GM03348 (cell line): ENCODE data around the gene ASPHD2.
"Not testable (repeated sequence)": the region's sequence is repeated elsewhere in the genome, so short reads cannot be mapped to it uniquely, and the experiment has no call there.

Experiments
- DNase-seq: peaks from one replicate; pipeline ENCODE4 v3.0.0; 2012; ENCODE audit warnings: low spot score

The ASPHD2 gene

GRCh38 chr22:26416670-26417276 lies 12.3 kb upstream of the ASPHD2 start:
- peak; percentile 93 for DNase-seq

DNA sequence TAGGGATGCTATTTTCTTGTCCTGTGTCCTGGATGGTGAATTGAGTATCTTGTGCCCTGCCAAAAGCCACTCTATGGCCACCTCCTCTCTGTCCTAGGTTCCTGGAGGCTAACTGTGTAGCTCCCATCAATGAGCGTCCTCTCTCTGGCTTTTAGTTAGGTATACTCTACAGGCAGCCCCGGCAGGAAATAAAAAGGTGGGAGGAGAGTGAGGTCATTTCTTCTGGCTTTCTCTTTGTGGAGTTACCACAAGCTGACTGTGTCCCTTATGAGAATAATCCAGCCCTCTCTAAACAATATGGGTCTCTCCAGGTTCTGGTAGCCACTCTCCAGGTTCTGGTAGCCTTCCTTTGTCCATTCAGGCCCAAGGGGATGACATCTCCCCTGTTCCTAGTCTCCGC lies 11.7 kb upstream of the ASPHD2 start:
- DNase-seq = no peak

GRCh38 chr22:26418620-26419019 lies 10.4 kb upstream of the ASPHD2 start:
- DNase-seq = no peak

GRCh38 chr22:26426924-26427323 lies 2.1 kb upstream of the ASPHD2 start:
- no peak for DNase-seq

- DNase-seq = peak; percentile 42
Observed at GRCh38 chr22:26429458-26430286, 612 bp downstream of the ASPHD2 start.

- no peak for DNase-seq
Observed at GRCh38 chr22:26430600-26430999, 1.5 kb downstream of the ASPHD2 start.

GRCh38 chr22:26431261-26431995 lies 2.4 kb downstream of the ASPHD2 start:
- no peak for DNase-seq

DNA sequence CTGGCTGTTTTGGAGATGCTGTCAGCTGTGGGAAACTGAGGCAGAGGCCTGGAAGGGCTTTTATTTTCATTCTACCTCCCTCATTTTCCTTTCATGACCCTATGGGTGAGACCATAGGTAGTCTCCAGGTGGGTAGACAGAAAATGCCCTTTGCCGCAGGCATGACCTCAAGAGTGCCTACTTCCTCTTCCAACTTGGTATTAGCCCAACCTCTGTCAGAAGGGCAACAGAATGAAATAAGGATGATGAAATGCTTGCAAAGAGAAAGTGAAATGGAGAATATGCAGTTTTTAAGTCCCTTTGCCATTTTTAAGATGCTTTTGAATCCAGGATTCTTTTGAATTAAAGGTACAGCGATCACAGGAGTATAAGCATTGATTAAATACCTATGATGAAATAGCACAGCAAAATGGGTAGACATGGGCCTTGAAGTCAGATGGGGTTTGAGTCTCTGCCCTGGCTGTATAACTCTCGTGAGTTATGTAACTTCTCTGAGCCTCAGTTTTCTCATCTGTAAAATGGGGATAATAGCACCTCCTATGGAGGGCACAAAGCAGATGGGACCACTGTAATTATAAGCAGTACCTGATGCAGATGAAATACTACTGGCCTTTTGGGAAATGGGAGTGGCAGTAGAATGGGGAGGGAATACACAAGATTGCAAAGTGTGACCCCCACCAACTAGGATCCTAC lies 3.7 kb downstream of the ASPHD2 start:
- DNase-seq = no peak

DNA sequence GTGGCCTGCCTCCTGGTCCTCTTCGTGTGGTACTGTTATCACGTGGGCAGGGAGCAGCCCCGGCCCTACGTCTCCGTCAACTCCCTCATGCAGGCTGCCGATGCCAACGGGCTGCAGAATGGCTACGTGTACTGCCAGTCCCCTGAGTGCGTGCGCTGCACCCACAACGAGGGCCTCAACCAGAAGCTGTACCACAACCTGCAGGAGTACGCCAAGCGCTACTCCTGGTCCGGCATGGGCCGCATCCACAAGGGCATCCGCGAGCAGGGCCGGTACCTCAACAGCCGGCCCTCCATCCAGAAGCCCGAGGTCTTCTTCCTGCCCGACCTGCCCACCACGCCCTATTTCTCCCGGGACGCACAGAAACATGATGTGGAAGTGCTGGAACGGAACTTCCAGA lies 4.7 kb downstream of the ASPHD2 start:
- DNase-seq = no peak

DNA sequence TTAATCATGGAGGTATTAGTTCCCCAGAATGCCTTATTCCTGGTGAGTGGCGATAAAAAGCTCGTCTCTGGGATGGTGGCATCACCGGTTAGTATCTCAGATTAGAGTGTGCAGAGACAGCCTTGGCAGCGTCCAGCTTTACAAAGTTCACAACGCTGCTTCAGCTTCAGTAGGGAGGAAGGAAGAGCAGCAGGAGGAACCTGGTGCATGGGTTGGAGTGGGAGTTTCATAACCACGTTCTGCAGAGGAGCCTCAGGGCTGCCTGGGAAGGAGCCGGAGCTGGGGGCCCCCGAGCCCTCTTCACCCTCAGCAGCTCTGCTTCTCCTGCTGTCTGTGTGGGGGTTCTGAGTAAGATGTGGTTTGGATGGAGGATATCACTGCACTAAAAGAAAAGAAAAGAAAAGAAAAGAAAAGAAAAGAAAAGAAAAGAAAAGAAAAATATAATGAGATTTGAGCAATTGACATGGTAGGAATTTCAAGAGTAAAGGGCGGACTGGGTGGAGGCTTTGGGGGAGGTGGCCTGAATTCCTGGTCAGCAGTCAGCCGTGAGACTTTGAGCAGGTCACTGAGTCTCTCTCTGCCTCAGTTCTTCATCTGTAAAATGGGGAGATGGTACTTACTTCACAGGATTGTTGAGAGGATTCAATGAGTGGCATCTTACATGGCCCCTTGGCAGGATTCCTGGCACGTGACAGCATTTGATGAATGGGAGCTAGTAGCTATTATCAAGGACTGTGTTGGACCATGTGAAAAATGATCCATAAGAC lies 6.5 kb downstream of the ASPHD2 start:
- no peak for DNase-seq

DNA sequence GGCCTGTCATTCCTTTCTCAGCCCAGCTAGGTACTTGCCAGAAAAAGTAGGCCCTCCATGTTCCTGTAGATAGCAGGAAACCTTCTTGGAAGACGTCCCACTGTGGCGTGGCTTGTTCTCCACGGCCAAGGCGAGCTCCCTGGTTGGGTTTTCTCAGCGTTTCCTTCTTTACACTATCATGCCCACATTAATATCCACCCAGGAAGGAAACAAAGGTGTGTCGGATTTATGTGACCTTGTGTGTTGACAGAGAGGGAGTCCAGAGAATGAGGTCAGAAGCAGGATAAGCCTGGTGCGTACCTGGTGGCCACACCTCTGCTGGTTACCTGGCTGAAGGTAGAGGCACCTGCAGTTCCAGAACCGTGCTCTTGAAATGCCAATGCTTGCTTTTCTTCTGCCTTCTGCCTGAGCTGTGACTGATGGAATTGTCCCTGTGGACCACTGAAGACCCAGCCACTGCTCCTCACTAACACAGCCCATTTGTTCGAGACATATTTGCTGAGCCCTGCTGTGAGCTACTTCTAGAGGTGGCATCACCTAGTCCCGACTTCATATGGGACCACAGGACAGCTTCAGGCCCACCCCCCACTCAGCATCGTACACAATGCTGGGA lies 7.9 kb downstream of the ASPHD2 start:
- DNase-seq = no peak

GRCh38 chr22:26437694-26438392 lies 8.8 kb downstream of the ASPHD2 start:
- DNase-seq = no peak

GRCh38 chr22:26438776-26439175 lies 9.7 kb downstream of the ASPHD2 start:
- DNase-seq = not testable (repeated sequence)

- DNase-seq = no peak
Observed at GRCh38 chr22:26439559-26439958, 10.5 kb downstream of the ASPHD2 start.

- no peak for DNase-seq
Observed at GRCh38 chr22:26442086-26442756, 13.2 kb downstream of the ASPHD2 start.

DNA sequence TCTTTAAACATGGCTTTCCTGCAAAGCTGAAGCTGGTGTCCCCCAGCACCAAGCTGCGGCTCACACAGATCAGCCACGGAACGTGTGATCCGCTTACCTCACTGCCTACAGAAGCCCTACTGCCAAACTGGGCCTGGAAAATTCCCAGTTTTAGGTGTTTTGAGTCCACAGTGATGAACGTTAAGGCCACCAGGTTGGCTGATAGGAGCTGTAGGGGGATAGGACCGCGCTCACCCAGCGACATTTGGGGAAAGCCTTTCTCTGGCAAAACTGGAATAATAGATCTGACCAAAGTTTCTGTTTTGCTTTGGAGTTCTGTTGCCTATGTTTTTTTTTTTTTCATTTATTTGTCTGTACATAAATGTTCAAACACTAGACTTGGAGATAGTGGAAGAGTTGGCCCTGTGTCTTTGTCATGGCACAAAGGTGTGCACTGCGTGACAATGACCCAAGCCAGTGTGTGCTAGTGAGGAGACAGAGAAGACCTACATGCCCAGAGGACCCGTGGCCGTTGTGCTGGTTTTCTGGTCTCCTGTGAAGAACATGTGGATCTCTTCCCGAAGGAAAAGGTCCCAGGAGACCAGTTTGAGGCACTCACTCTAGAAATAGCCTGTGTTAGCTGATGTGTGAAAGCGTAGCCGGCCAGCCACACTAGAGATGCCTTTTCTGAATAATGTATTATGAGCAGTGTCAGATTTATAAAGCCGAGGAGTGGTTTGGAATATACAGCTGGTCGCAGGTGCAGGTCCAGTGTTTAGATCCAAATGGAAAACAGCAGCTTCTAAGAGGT lies 15.0 kb downstream of the ASPHD2 start:
- DNase-seq = no peak

- no peak for DNase-seq
Observed at GRCh38 chr22:26444777-26445176, 15.7 kb downstream of the ASPHD2 start.

DNA sequence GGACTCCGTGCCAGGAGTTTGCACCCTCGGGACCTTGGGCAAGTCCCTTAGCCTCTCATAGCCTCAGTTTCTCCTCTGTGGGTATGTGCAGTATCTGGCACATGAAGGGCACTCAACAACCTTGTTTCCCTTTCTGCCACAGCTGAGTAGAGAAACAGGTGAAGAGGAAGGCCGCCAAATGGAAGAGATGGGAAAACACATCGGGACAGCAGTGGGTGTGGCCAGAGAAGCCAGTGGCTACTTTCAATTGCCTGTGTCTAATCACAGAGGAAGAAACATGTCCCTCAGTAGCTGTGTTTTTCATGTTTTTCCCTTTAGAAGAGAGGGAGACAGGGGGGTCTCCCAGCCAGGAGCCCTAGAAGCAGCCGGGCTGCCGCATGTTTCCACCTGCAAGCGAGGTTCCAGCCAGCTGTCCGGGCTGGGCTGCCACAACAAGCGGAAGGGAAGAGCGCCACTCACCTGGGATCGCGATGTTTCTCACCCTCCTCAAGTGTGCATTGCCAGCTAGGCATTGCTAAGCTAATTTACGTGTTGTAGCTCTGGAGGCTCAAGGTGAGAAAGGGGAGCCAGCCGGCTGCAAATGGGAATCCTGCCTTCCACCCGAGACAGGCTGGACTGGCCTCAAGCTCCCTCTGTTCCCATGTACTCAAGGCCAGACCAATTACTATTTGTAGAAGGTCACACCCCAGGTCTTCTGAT lies 16.7 kb downstream of the ASPHD2 start:
- DNase-seq = no peak
